HG02870 (cell line): ENCODE results near the gene TASOR2.

Experiments
- ATAC-seq: cut with Tn5 transposase; IDR thresholded peaks from one replicate; pipeline ENCODE4 v1.9.1; 2021; ENCODE audit warnings: mild to moderate bottlenecking, moderate library complexity; ENCODE audit not compliant: unreplicated experiment

TASOR2 gene

GRCh38 chr10:5656737-5657579, 27.7 kb upstream of the TASOR2 start:
- ATAC-seq: no peak

GRCh38 chr10:5658871-5659618, 25.6 kb upstream of the TASOR2 start:
- no peak for ATAC-seq

- ATAC-seq: peak; percentile 70
Observed at GRCh38 chr10:5659702-5660528, 24.7 kb upstream of the TASOR2 start.

- ATAC-seq: no peak
Observed at GRCh38 chr10:5661043-5661442, 23.6 kb upstream of the TASOR2 start.

GRCh38 chr10:5662708-5663579, 21.7 kb upstream of the TASOR2 start:
- ATAC-seq: no peak

GRCh38 chr10:5663692-5664427, 20.8 kb upstream of the TASOR2 start:
- ATAC-seq: no peak

- no peak for ATAC-seq
Observed at GRCh38 chr10:5665373-5666007, 19.1 kb upstream of the TASOR2 start.

- peak; percentile 37 for ATAC-seq
Observed at GRCh38 chr10:5666008-5666840, 18.4 kb upstream of the TASOR2 start, which contains the start of gene ASB13. ASB13 (minus strand) TSS chr10:5666595; CDS start chr10:5666551, 44 bp downstream.

GRCh38 chr10:5666841-5667630, 17.6 kb upstream of the TASOR2 start:
- ATAC-seq: no peak

GRCh38 chr10:5668429-5668828, 16.2 kb upstream of the TASOR2 start:
- ATAC-seq: no peak

GRCh38 chr10:5669604-5670003, 15.0 kb upstream of the TASOR2 start:
- ATAC-seq: no peak

- no peak for ATAC-seq
Observed at GRCh38 chr10:5670662-5671375, 13.8 kb upstream of the TASOR2 start.

- ATAC-seq: no peak
Observed at GRCh38 chr10:5678397-5679036, 6.1 kb upstream of the TASOR2 start.

GRCh38 chr10:5679037-5679435, 5.6 kb upstream of the TASOR2 start:
- ATAC-seq: no peak

- ATAC-seq: no peak
Observed at GRCh38 chr10:5679606-5680005, 5.0 kb upstream of the TASOR2 start.

GRCh38 chr10:5681930-5682329, 2.7 kb upstream of the TASOR2 start:
- ATAC-seq: no peak
